Prostate gland (tissue), 2 donors: ENCODE data around the gene MELTF.

ENCODE experiments used
- POLR2A ChIP-seq: fragments of 450-650 bp; IDR thresholded peaks from one replicate; pipeline ENCODE4 v1.6.1; 2016; ENCODE audit warnings: antibody characterized with exemption, mild to moderate bottlenecking
- TF ChIP-seq, protein P1 (sequence below), 4 experiments: fragments of 200-600 bp in 2 of 4; fragments of 450-650 bp in 2 of 4; sonication (generic) in 2 of 4; IDR thresholded peaks; 1 replicate in 3 of 4; 2 replicates in 1 of 4; pipeline ENCODE4 v1.5.1; 2016 to 2019; ENCODE audit warnings: antibody characterized with exemption in 4 of 4, mild to moderate bottlenecking in 2 of 4, moderate library complexity in 2 of 4

GRCh38 chr3:196966526-196967401 is 62.9 kb downstream of the MELTF start:
- TF ChIP-seq, protein P1, sequence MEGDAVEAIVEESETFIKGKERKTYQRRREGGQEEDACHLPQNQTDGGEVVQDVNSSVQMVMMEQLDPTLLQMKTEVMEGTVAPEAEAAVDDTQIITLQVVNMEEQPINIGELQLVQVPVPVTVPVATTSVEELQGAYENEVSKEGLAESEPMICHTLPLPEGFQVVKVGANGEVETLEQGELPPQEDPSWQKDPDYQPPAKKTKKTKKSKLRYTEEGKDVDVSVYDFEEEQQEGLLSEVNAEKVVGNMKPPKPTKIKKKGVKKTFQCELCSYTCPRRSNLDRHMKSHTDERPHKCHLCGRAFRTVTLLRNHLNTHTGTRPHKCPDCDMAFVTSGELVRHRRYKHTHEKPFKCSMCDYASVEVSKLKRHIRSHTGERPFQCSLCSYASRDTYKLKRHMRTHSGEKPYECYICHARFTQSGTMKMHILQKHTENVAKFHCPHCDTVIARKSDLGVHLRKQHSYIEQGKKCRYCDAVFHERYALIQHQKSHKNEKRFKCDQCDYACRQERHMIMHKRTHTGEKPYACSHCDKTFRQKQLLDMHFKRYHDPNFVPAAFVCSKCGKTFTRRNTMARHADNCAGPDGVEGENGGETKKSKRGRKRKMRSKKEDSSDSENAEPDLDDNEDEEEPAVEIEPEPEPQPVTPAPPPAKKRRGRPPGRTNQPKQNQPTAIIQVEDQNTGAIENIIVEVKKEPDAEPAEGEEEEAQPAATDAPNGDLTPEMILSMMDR (IDR thresholded peaks at IDR 0.05), result no peak
- no peak for TF ChIP-seq POLR2A
